Spleen (tissue), 11 donors: ENCODE results near the gene MSANTD4. TPM values are rescaled to one million over a fixed set of nuclear protein-coding genes. Genes with fewer than 3 reads are reported as not detected.

Experiments used
- DNase-seq: peaks from one replicate; pipeline ENCODE4 v3.0.0-alpha.2; 2020
- H3K27ac ChIP-seq, 8 donors: fragments of 200-600 bp; sonication (generic) in 7 of 8; 1 replicate in 4 of 8; 2 replicates in 4 of 8; pipeline versions ENCODE4 v1.5.0 to v1.8.0; 2016 to 2021; ENCODE audit warnings: inconsistent platforms in 4 of 8, mild to moderate bottlenecking in 4 of 8, moderate library complexity in 1 of 8
- H3K27me3 ChIP-seq, 7 donors: fragments of 200-600 bp; sonication (generic) in 6 of 7; replicated peaks in 1 of 7; 1 replicate in 4 of 7; 2 replicates in 3 of 7; pipeline versions ENCODE4 v1.5.0 to v1.8.0; 2016 to 2021; ENCODE audit warnings: inconsistent platforms in 3 of 7, mild to moderate bottlenecking in 1 of 7
- H3K36me3 ChIP-seq, 6 donors: fragments of 200-600 bp; sonication (generic) in 5 of 6; 1 replicate in 4 of 6; 2 replicates in 2 of 6; pipeline versions ENCODE4 v1.5.0 to v1.8.0; 2016 to 2021; ENCODE audit warnings: inconsistent platforms in 2 of 6
- H3K4me1 ChIP-seq, 6 donors: fragments of 200-600 bp; sonication (generic) in 5 of 6; 1 replicate in 3 of 6; 2 replicates in 3 of 6; pipeline versions ENCODE4 v1.5.0 to v1.8.0; 2016 to 2021; ENCODE audit warnings: inconsistent platforms in 3 of 6
- H3K4me3 ChIP-seq, 8 donors: fragments of 200-600 bp; sonication (generic) in 7 of 8; 1 replicate in 4 of 8; 2 replicates in 4 of 8; pipeline versions ENCODE4 v1.5.0 to v1.8.0; 2016 to 2021; ENCODE audit warnings: inconsistent platforms in 4 of 8, mild to moderate bottlenecking in 4 of 8, moderate library complexity in 2 of 8
- H3K9me3 ChIP-seq, 8 donors: fragments of 200-600 bp; sonication (generic) in 7 of 8; 1 replicate in 4 of 8; 2 replicates in 4 of 8; pipeline versions ENCODE4 v1.5.0 to v1.8.0; 2016 to 2021; ENCODE audit warnings: inconsistent platforms in 4 of 8
- POLR2A ChIP-seq, 3 donors: fragments of 450-650 bp; IDR thresholded peaks; one replicate each; pipeline ENCODE4 v1.5.1; 2017; ENCODE audit warnings: antibody characterized with exemption in 3 of 3, mild to moderate bottlenecking in 1 of 3
- POLR2AphosphoS5 ChIP-seq, 3 donors: sonication (generic); formaldehyde crosslinking; IDR thresholded peaks; one replicate each; pipeline ENCODE4 v1.5.1; 2017; ENCODE audit warnings: antibody characterized with exemption in 3 of 3
- WGBS, 5 donors: extraction: QIAGEN DNeasy Blood & Tissue Kit in 3 of 5; methylation state at CpG; one replicate each; pipeline versions ENCODE4 v1.1.5 to v1.1.7; 2013 to 2018; 5-methylcytosine and 5-hydroxymethylcytosine counted together
- intact Hi-C: fragments of 100-400 bp; cut with DNase I; formaldehyde crosslinking; loops from one replicate; pipeline ENCODE4 v1.15.0; 2023; ENCODE audit warnings: low total_unique reads
- polyA plus RNA-seq, 3 donors: library from polyadenylated mRNA; stranded (reverse); fragments of 200-250 nt; gene quantifications; one replicate each; pipeline ENCODE4 v1.2.1, GENCODE V29; 2013
- total RNA-seq, 7 donors: library from RNA; depleted of rRNA in 3 of 7; stranded (reverse); fragments of >200 nt in 3 of 7; fragmentation: NEBNext Ultra II Directional in 4 of 7; extraction: Animal tissue kit (Norgen Biotek cat#: 25700) in 4 of 7; gene quantifications; one replicate each; pipeline versions ENCODE4 v1.1.0 to v1.2.1, GENCODE V29; 2016 to 2021
- TF ChIP-seq, protein P1 (sequence below), 11 experiments: fragments of 200-600 bp in 7 of 11; fragments of 450-650 bp in 4 of 11; sonication (generic) in 4 of 11; IDR thresholded peaks in 8 of 11; conservative IDR thresholded peaks in 3 of 11; 1 replicate in 7 of 11; 2 replicates in 4 of 11; pipeline versions ENCODE4 v1.4.0 to v1.8.0; 2016 to 2021; ENCODE audit warnings: antibody characterized with exemption in 11 of 11, inconsistent platforms in 4 of 11, mild to moderate bottlenecking in 1 of 11
- donor health status: healthy with polysubstance abuse.
- donor health status: DM: no; HTN: no; CAD: no; lungs with moderate emphysema.
- donor health status: DM: no; HTN: no; CAD: no.
- donor health status: Bipolar disorder and iron deficiency.
- donor health status: healthy.
- donor health status: DM: no; HTN: no; CAD: no.
- donor health status: DM: yes; HTN: yes; CAD: no.

Gene MSANTD4
- total and polyA plus RNA-seq, 10 donors = 5.5 to 29.5 (median 15.9) TPM

DNA sequence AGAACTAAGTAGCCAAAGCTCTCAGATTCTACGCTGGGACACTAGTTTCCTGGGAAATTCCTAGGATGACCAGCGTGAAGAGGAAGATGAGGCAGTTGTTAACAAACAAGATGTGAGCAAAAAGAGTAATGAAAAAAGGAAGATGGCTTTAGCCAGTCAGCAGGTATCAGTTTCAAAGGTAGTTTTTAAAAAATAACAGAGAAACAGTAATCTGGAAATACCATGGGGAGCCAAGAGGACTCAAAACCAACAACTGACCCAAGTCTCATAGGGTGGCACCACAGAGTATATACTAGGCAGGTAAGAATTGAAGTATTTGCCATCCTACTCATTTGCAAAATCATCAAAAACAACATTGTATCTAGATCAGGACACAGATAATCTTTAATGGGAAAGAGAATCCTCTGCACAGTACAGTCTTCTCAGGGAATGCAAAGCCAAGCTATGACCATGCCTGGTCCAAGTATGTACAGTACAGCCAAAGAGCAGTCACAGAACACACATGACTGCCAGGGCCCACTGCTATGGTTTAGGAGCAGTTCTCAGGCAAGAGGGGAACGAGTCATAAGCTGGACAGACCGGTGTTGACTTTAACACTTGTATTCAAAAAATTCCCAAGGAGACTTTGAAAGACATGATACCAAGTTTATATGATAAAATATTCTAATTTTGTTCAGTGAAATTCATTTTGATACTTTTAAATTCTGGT, 20.6 kb downstream of the MSANTD4 start:
- intact Hi-C loops = no loop called here
- H3K27ac ChIP-seq = no peak overlapping the region
- peaks cover 0 to 53% (median 17%) of the 10 kb centered on the region in 6 donors for H3K36me3 ChIP-seq
- WGBS, 5 donors = 81 to 90% (median 89%) methylated on average over 4 of the region's 4 CpGs
- H3K4me1 ChIP-seq = no peaks in the 10 kb centered on the region
- H3K9me3 ChIP-seq = peaks cover 4 to 39% (median 29%) of the 10 kb centered on the region in 8 donors
- H3K27me3 ChIP-seq = no peaks in the 10 kb centered on the region
- no peak for DNase-seq
- TF ChIP-seq, protein P1, sequence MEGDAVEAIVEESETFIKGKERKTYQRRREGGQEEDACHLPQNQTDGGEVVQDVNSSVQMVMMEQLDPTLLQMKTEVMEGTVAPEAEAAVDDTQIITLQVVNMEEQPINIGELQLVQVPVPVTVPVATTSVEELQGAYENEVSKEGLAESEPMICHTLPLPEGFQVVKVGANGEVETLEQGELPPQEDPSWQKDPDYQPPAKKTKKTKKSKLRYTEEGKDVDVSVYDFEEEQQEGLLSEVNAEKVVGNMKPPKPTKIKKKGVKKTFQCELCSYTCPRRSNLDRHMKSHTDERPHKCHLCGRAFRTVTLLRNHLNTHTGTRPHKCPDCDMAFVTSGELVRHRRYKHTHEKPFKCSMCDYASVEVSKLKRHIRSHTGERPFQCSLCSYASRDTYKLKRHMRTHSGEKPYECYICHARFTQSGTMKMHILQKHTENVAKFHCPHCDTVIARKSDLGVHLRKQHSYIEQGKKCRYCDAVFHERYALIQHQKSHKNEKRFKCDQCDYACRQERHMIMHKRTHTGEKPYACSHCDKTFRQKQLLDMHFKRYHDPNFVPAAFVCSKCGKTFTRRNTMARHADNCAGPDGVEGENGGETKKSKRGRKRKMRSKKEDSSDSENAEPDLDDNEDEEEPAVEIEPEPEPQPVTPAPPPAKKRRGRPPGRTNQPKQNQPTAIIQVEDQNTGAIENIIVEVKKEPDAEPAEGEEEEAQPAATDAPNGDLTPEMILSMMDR (IDR thresholded peaks at IDR 0.05 in 8 of 11, conservative IDR thresholded peaks at IDR 0.05 in 3 of 11) = no peak
- TF ChIP-seq POLR2AphosphoS5 (IDR thresholded peaks at IDR 0.05) (no peak), POLR2A (IDR thresholded peaks at IDR 0.05) (no peak)
- no peak overlapping the region for H3K4me3 ChIP-seq

DNA sequence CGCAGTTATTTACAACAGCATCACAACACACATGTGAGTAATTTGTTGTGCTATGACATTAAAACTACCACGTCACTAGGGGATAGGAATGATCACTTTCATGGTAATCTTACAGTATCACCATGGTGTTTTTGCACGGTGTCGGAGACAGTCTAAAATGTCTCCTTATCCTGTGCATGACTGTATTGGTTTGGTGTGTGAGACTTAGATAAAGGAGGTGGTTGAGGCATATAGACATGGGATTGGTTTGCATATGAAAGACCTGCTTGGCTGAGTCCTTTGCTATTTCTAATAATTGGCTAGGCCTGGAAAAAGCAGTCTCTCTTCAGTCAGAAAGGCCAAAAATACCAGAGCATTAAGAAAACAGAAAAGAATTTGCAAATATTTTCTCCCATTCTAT, 30.2 kb downstream of the MSANTD4 start:
- H3K4me3 ChIP-seq = no peak overlapping the region
- no peaks in the 10 kb centered on the region for H3K4me1 ChIP-seq
- WGBS, 5 donors = 90 to 97% (median 94%) methylated on average over 4 of the region's 4 CpGs
- H3K9me3 ChIP-seq = peaks cover 0 to 26% (median 15%) of the 10 kb centered on the region in 8 donors
- no peaks in the 10 kb centered on the region for H3K27me3 ChIP-seq
- peaks cover 0 to 34% (median 16%) of the 10 kb centered on the region in 6 donors for H3K36me3 ChIP-seq
- intact Hi-C loops = no loop called here
- H3K27ac ChIP-seq = no peak overlapping the region
- TF ChIP-seq POLR2AphosphoS5 (IDR thresholded peaks at IDR 0.05) = no peak
- TF ChIP-seq, protein P1 (IDR thresholded peaks at IDR 0.05 in 8 of 11, conservative IDR thresholded peaks at IDR 0.05 in 3 of 11) = no peak
- no peak for TF ChIP-seq POLR2A (IDR thresholded peaks at IDR 0.05)
- no peak for DNase-seq

DNA sequence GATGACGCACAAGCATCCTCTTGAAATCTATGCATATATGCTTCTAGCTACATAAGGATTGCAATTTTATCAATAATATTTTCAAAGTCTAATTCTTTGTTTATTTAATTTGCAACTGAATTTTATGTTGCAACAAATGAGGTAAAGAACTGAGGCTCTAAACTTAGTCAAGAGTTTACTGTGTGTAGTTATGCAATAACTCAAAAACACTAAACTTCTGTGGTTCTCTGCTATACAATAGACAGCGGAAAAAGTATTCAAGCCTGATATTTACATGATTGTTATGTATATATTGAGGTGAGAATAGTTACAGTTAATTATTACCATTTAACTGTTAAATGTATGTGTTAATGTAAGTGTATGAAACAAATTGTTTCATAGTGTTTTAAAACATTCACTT, 32.9 kb downstream of the MSANTD4 start:
- intact Hi-C loops = no loop called here
- Histone ChIP-seq H3K4me3 (no peak overlapping the region), H3K27me3 (no peaks in the 10 kb centered on the region), H3K27ac (no peak overlapping the region), H3K4me1 (no peaks in the 10 kb centered on the region), H3K36me3 (peaks cover 0 to 6% (median 0%) of the 10 kb centered on the region in 6 donors), H3K9me3 (peaks cover 0 to 19% (median 11%) of the 10 kb centered on the region in 8 donors)
- TF ChIP-seq POLR2A (IDR thresholded peaks at IDR 0.05) (no peak), POLR2AphosphoS5 (IDR thresholded peaks at IDR 0.05) (no peak)
- TF ChIP-seq, protein P1 (IDR thresholded peaks at IDR 0.05 in 8 of 11, conservative IDR thresholded peaks at IDR 0.05 in 3 of 11) = no peak
- DNase-seq = no peak
- WGBS, 5 donors = 90 to 99% (median 94%) methylated on average over 2 of the region's 2 CpGs

DNA sequence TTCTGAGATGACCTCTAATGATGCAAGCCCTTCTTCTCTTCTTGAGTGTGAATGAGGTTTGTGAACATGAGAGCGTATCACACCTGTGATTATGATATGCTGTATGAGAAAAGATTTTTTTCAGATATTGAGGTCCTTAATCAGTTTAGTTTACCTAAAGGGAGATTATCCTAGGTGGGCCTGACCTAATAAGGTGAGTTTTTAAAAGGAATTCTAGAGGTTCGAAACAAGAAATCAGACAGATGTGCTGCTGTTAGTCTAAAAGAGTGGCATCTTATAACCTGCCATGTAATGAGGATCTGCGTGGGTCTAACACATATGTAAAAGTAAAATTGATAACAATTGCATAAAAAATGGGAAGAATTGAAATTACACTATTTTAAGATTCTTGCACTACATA, 33.8 kb downstream of the MSANTD4 start:
- H3K4me1 ChIP-seq = no peaks in the 10 kb centered on the region
- H3K4me3 ChIP-seq = no peak overlapping the region
- no peak for DNase-seq
- TF ChIP-seq POLR2AphosphoS5 (IDR thresholded peaks at IDR 0.05) = no peak
- TF ChIP-seq, protein P1 (IDR thresholded peaks at IDR 0.05 in 8 of 11, conservative IDR thresholded peaks at IDR 0.05 in 3 of 11) = no peak
- no peak for TF ChIP-seq POLR2A (IDR thresholded peaks at IDR 0.05)
- H3K27ac ChIP-seq = no peak overlapping the region
- intact Hi-C loops = no loop called here
- peaks cover 0 to 10% (median 2%) of the 10 kb centered on the region in 8 donors for H3K9me3 ChIP-seq
- H3K36me3 ChIP-seq = no peaks in the 10 kb centered on the region
- H3K27me3 ChIP-seq = no peaks in the 10 kb centered on the region
- 93 to 97% (median 94%) methylated on average over 3 of the region's 3 CpGs for WGBS, 5 donors
